A673 (cell line): Measurements from ENCODE around the gene DYRK1A. TPM values are rescaled to one million over a fixed set of nuclear protein-coding genes. Genes with fewer than 3 reads are reported as not detected.

Experiments used
- BruUV-seq: library from RNA; stranded (reverse); fragments of 400-500 nt; replicated peaks from 2 replicates; lab custom pipeline; 2021; lab: Mats Ljungman, UMichigan
- CTCF ChIA-PET: fragments of 300-600 bp; sonication (Branson Sonifier 250); formaldehyde crosslinking; loops from one replicate; lab custom pipeline; 2022; ENCODE audit warnings: antibody characterized with exemption; lab: Charles Lee
- POLR2A ChIA-PET: fragments of 300-600 bp; sonication (Branson Sonifier 250); formaldehyde crosslinking; loops from one replicate; lab custom pipeline; 2022; ENCODE audit warnings: antibody characterized with exemption; ENCODE audit not compliant: low non-redundant PET; lab: Charles Lee
- DNase-seq: peaks from one replicate; pipeline ENCODE4 v3.0.0-alpha.2; 2015; ENCODE audit warnings: low spot score
- H3K27ac ChIP-seq: fragments of 200-600 bp; sonication (generic); 2 replicates; pipeline ENCODE4 v1.5.1; 2016; ENCODE audit warnings: mixed run types, low read depth, mild to moderate bottlenecking, mixed read lengths, antibody characterized with exemption, low read length; ENCODE audit not compliant: poor library complexity, severe bottlenecking
- H3K27me3 ChIP-seq: fragments of 200-600 bp; sonication (generic); replicated peaks from 2 replicates; pipeline ENCODE4 v1.6.1; 2017; ENCODE audit warnings: mixed run types, low read depth, mild to moderate bottlenecking, mixed read lengths, antibody characterized with exemption, low read length; ENCODE audit not compliant: insufficient read depth, poor library complexity
- H3K36me3 ChIP-seq: fragments of 200-600 bp; sonication (generic); 2 replicates; pipeline ENCODE4 v1.6.1; 2016; ENCODE audit warnings: mixed run types, mild to moderate bottlenecking, mixed read lengths, antibody characterized with exemption, low read length; ENCODE audit not compliant: insufficient read depth, poor library complexity, severe bottlenecking
- H3K4me1 ChIP-seq: fragments of 200-600 bp; sonication (generic); 2 replicates; pipeline ENCODE4 v1.6.1; 2017; ENCODE audit warnings: mixed run types, mild to moderate bottlenecking, mixed read lengths, antibody characterized with exemption, low read length; ENCODE audit not compliant: insufficient read depth, poor library complexity, severe bottlenecking
- H3K4me3 ChIP-seq: fragments of 200-600 bp; sonication (generic); 2 replicates; pipeline ENCODE4 v1.5.1; 2016; ENCODE audit warnings: low read depth, mixed run types, mild to moderate bottlenecking, mixed read lengths, low read length; ENCODE audit not compliant: poor library complexity, severe bottlenecking
- H3K9me3 ChIP-seq: fragments of 200-600 bp; sonication (generic); 2 replicates; pipeline ENCODE4 v1.6.1; 2016; ENCODE audit warnings: mixed run types, low read depth, mild to moderate bottlenecking, mixed read lengths, antibody characterized with exemption, low read length; ENCODE audit not compliant: poor library complexity, severe bottlenecking
- CTCF ChIP-seq: fragments of 300-800, 200-600 bp; sonication (generic); conservative IDR thresholded peaks from 2 replicates; pipeline ENCODE4 v1.5.1; 2017; ENCODE audit warnings: low read depth, mild to moderate bottlenecking, antibody characterized with exemption, low read length, moderate library complexity, mixed read lengths
- EZH2 ChIP-seq: fragments of 200-600 bp; sonication (generic); IDR thresholded peaks from 2 replicates; pipeline ENCODE4 v1.6.1; 2017; ENCODE audit warnings: borderline replicate concordance, low read depth, mild to moderate bottlenecking, mixed read lengths, antibody characterized with exemption, low read length; ENCODE audit not compliant: poor library complexity, severe bottlenecking
- intact Hi-C: fragments of 100-400 bp; cut with micrococcal nuclease; formaldehyde crosslinking; loops from one replicate; pipeline ENCODE4 v1.10.0; 2022; ENCODE audit not compliant: unreplicated experiment
- total RNA-seq: library from RNA; stranded (reverse); gene quantifications from 2 replicates; pipeline ENCODE4 v1.2.3, GENCODE V29; 2021

DYRK1A gene
- total RNA-seq, 1 experiment from 2014 or later: 70.5 TPM

DNA sequence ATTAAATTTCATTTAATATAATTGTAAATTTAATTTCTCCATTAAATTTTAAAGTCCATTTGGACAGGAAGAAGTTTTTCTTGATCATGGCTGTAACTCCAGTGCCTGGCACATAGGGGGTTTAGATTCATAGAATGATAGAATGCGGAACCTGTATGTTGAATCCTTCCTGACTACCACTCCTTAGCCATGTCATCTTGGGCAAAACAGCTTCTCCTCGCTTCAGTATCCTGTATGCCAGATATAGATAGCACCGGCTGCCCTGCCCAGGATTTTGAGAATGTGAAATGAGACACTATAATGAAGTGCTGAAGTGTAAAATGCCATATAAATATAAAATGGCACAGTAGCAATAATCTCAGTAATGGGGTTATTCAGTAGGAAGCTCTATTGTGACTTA, 6.4 kb downstream of the DYRK1A start:
- ChIA-PET POLR2A (no interaction called here), CTCF (no interaction called here)
- no peak overlapping the region for H3K27ac ChIP-seq
- TF ChIP-seq CTCF (no peak), EZH2 (no peak)
- H3K4me3 ChIP-seq: no peak overlapping the region
- no peaks in the 10 kb centered on the region for H3K9me3 ChIP-seq
- H3K27me3 ChIP-seq: no peaks in the 10 kb centered on the region
- BruUV-seq: no TSS peak
- H3K4me1 ChIP-seq: peaks cover 46% of the 10 kb centered on the region
- intact Hi-C loops: no loop called here
- no peaks in the 10 kb centered on the region for H3K36me3 ChIP-seq
- DNase-seq: no peak

DNA sequence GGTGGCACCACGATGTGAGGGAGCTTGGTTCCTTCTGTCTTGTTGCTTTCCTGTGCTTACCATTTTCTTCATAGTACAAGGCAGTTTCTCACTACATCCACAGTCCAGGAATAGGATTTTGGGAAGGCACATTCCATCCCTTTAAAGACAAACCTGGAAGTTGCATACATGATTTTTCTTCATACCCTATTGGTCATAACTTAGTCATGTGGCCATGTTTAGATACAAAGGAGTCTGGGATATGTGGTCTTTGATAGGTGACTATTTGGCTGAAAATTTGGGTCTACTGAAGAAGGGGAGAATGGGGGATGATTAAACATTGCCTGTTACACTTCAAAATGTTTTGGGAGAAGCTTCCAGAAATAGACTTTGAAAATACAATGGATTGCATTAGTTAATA, 7.0 kb downstream of the DYRK1A start:
- DNase-seq: no peak
- ChIA-PET POLR2A (interaction anchor here (0.6 kb wide), 1 partner anchor 14 kb away, joined by 8 read pairs; no protein-coding TSS in a partner anchor), CTCF (no interaction called here)
- Histone ChIP-seq H3K9me3 (no peaks in the 10 kb centered on the region), H3K4me3 (no peak overlapping the region), H3K27me3 (no peaks in the 10 kb centered on the region), H3K36me3 (no peaks in the 10 kb centered on the region), H3K27ac (no peak overlapping the region), H3K4me1 (peaks cover 46% of the 10 kb centered on the region)
- no peak for TF ChIP-seq CTCF
- TF ChIP-seq EZH2: no peak
- intact Hi-C loops: no loop called here
- BruUV-seq: no TSS peak

DNA sequence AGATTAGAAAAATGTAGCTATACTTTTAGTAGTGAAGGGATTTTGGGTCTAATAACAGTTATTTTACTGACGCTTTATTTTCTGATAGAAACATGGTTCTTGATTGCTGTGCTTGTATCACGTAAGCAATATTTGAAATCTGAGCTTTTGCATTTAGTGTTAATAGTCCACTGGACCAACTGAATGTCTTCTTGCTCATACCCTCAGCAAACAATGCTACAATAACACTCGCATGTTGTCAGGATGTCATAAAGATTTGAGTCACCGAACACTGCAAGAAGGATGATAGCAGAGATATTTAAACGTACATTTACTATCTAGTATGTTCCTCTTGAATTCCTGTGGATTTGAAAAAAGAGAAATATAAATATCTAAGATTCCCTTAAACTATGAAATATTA, 7.5 kb downstream of the DYRK1A start:
- H3K27me3 ChIP-seq: no peaks in the 10 kb centered on the region
- H3K36me3 ChIP-seq: no peaks in the 10 kb centered on the region
- BruUV-seq: no TSS peak
- ChIA-PET CTCF (no interaction called here), POLR2A (interaction anchor here (0.6 kb wide), 1 partner anchor 14 kb away, joined by 8 read pairs; no protein-coding TSS in a partner anchor)
- intact Hi-C loops: no loop called here
- H3K9me3 ChIP-seq: no peaks in the 10 kb centered on the region
- no peak overlapping the region for H3K4me3 ChIP-seq
- H3K4me1 ChIP-seq: peaks cover 47% of the 10 kb centered on the region
- no peak for DNase-seq
- no peak overlapping the region for H3K27ac ChIP-seq
- TF ChIP-seq CTCF (no peak), EZH2 (no peak)
